H1 (cell line): ENCODE data around the gene FAM240A. TPM values are rescaled to one million over a fixed set of nuclear protein-coding genes. Genes with fewer than 3 reads are reported as not detected.

Experiments used
- CTCF ChIA-PET: fragments of 300-600 bp; sonication (Branson Sonifier 250); formaldehyde crosslinking; loops from one replicate; lab custom pipeline; 2021; ENCODE audit not compliant: partially characterized antibody; lab: Charles Lee
- POLR2A ChIA-PET: fragments of 300-600 bp; sonication (Branson Sonifier 250); formaldehyde crosslinking; loops from one replicate; lab custom pipeline; 2021; ENCODE audit warnings: inconsistent platforms; ENCODE audit not compliant: partially characterized antibody; lab: Charles Lee
- DNase-seq, 2 experiments: peaks; one replicate each; pipeline versions ENCODE4 v3.0.0 to v3.0.0-alpha.2; 2010 to 2022; ENCODE audit warnings: low spot score in 2 of 2, low read depth in 1 of 2, mixed read lengths in 1 of 2
- FAIRE-seq: peaks from 2 replicates; lab custom pipeline; 2011; peaks lifted over from hg19 to GRCh38; lab: Jason Lieb, UNC
- H2AFZ ChIP-seq: 2 replicates; pipeline ENCODE4 v1.8.1; 2012; ENCODE audit warnings: low read length, inconsistent platforms
- H2AK5ac ChIP-seq: 2 replicates; pipeline ENCODE4 v1.6.1; 2013; ENCODE audit warnings: low read depth, low read length
- H2BK120ac ChIP-seq: replicated peaks from 2 replicates; pipeline ENCODE3; 2013; ENCODE audit warnings: low read depth, low read length, inconsistent platforms
- H2BK12ac ChIP-seq: 2 replicates; pipeline ENCODE4 v1.6.1; 2013; ENCODE audit warnings: low read depth, low read length
- H2BK15ac ChIP-seq: 2 replicates; pipeline ENCODE4 v1.6.1; 2013; ENCODE audit warnings: low read length
- H2BK20ac ChIP-seq: 2 replicates; pipeline ENCODE4 v1.6.1; 2013; ENCODE audit warnings: low read length
- H2BK5ac ChIP-seq: 2 replicates; pipeline ENCODE4 v1.6.1; 2013; ENCODE audit warnings: low read depth, low read length
- H3K14ac ChIP-seq: 2 replicates; pipeline ENCODE4 v1.6.1; 2013; ENCODE audit warnings: inconsistent platforms; ENCODE audit not compliant: insufficient read length
- H3K18ac ChIP-seq: 2 replicates; pipeline ENCODE4 v1.6.1; 2013; ENCODE audit warnings: low read length; ENCODE audit errors: extremely low read depth
- H3K23ac ChIP-seq: 2 replicates; pipeline ENCODE4 v1.6.1; 2013; ENCODE audit warnings: inconsistent platforms; ENCODE audit not compliant: insufficient read length
- H3K23me2 ChIP-seq: 2 replicates; pipeline ENCODE4 v1.6.1; 2013; ENCODE audit warnings: low read depth, low read length
- H3K27ac ChIP-seq: 2 replicates; pipeline ENCODE4 v1.6.1; 2011; ENCODE audit warnings: low read depth, low read length, inconsistent platforms
- H3K27me3 ChIP-seq, 4 experiments: replicated peaks in 1 of 4; 1 replicate in 1 of 4; 2 replicates in 3 of 4; pipeline versions ENCODE4 v1.6.1 to v1.8.1; 2011 to 2013; ENCODE audit warnings: low read length in 3 of 4, mild to moderate bottlenecking in 3 of 4, inconsistent platforms in 2 of 4, mixed read lengths in 2 of 4, moderate library complexity in 1 of 4; ENCODE audit not compliant: control insufficient read depth in 3 of 4, insufficient read depth in 3 of 4; ENCODE audit errors: extremely low read depth in 1 of 4
- H3K36me3 ChIP-seq, 4 experiments: 2 replicates each; pipeline versions ENCODE4 v1.6.1 to v1.8.1; 2011 to 2013; ENCODE audit warnings: mild to moderate bottlenecking in 4 of 4, low read length in 3 of 4, moderate library complexity in 2 of 4, control low read depth in 1 of 4, inconsistent platforms in 1 of 4; ENCODE audit not compliant: insufficient read depth in 4 of 4, control insufficient read depth in 2 of 4
- H3K4ac ChIP-seq: replicated peaks from 2 replicates; pipeline ENCODE3; 2013; ENCODE audit warnings: low read length, low read depth, mixed read lengths, inconsistent platforms; ENCODE audit not compliant: insufficient read length
- H3K4me1 ChIP-seq, 4 experiments: replicated peaks in 1 of 4; 1 replicate in 1 of 4; 2 replicates in 3 of 4; pipeline versions ENCODE4 v1.6.1 to v1.8.1; 2011 to 2013; ENCODE audit warnings: low read length in 3 of 4, inconsistent platforms in 2 of 4, mixed read lengths in 1 of 4; ENCODE audit not compliant: insufficient read depth in 4 of 4, control insufficient read depth in 3 of 4
- H3K4me2 ChIP-seq, 2 experiments: 2 replicates each; pipeline versions ENCODE4 v1.6.1 to v1.8.1; 2011 to 2013; ENCODE audit warnings: low read depth in 2 of 2, low read length in 2 of 2, control low read depth in 1 of 2, inconsistent platforms in 1 of 2, mild to moderate bottlenecking in 1 of 2; ENCODE audit not compliant: insufficient read depth in 1 of 2
- H3K4me3 ChIP-seq, 4 experiments: fragments of 200-600, 300-600 bp in 1 of 4; sonication (generic), shearing (Covaris generic), sonication (Bioruptor Twin) in 1 of 4; 2 replicates each; pipeline versions ENCODE4 v1.5.1 to v1.8.1; 2011 to 2016; ENCODE audit warnings: low read length in 4 of 4, low read depth in 3 of 4, control low read depth in 2 of 4, inconsistent platforms in 2 of 4, mild to moderate bottlenecking in 2 of 4, mixed read lengths in 1 of 4, moderate library complexity in 1 of 4; ENCODE audit not compliant: insufficient read depth in 2 of 4; ENCODE audit errors: extremely low read depth in 1 of 4
- H3K56ac ChIP-seq: replicated peaks from 2 replicates; pipeline ENCODE3; 2013; ENCODE audit warnings: low read depth, mild to moderate bottlenecking, mixed read lengths, low read length, inconsistent platforms; ENCODE audit not compliant: insufficient read length
- H3K79me1 ChIP-seq: 2 replicates; pipeline ENCODE4 v1.6.1; 2013; ENCODE audit warnings: low read depth, low read length, control low read depth
- H3K79me2 ChIP-seq, 2 experiments: 2 replicates each; pipeline versions ENCODE4 v1.6.1 to v1.8.1; 2012 to 2013; ENCODE audit warnings: low read length in 2 of 2, mild to moderate bottlenecking in 2 of 2, inconsistent platforms in 1 of 2; ENCODE audit not compliant: insufficient read depth in 2 of 2, control insufficient read depth in 1 of 2
- H3K9ac ChIP-seq, 4 experiments: replicated peaks in 1 of 4; 1 replicate in 1 of 4; 2 replicates in 3 of 4; pipeline versions ENCODE4 v1.6.1 to v1.8.1; 2011 to 2013; ENCODE audit warnings: low read depth in 3 of 4, low read length in 3 of 4, control low read depth in 2 of 4, mild to moderate bottlenecking in 2 of 4, moderate library complexity in 2 of 4, inconsistent platforms in 1 of 4; ENCODE audit errors: extremely low read depth in 1 of 4
- H3K9me3 ChIP-seq, 2 experiments: 2 replicates each; pipeline versions ENCODE4 v1.6.1 to v1.8.1; 2012 to 2013; ENCODE audit warnings: mild to moderate bottlenecking in 2 of 2, moderate library complexity in 2 of 2, control low read depth in 1 of 2, inconsistent platforms in 1 of 2, low read depth in 1 of 2, low read length in 1 of 2, mixed read lengths in 1 of 2; ENCODE audit not compliant: insufficient read depth in 2 of 2
- H4K20me1 ChIP-seq, 2 experiments: replicated peaks in 1 of 2; 2 replicates each; pipeline versions ENCODE3 to v1.8.1; 2011 to 2013; ENCODE audit warnings: inconsistent platforms in 2 of 2, low read length in 2 of 2, mild to moderate bottlenecking in 1 of 2; ENCODE audit not compliant: insufficient read depth in 2 of 2, control insufficient read depth in 1 of 2
- H4K5ac ChIP-seq: 2 replicates; pipeline ENCODE4 v1.6.1; 2013; ENCODE audit warnings: low read length, low read depth, mixed read lengths, inconsistent platforms; ENCODE audit not compliant: insufficient read length
- H4K8ac ChIP-seq: 2 replicates; pipeline ENCODE4 v1.8.0; 2013; ENCODE audit warnings: mild to moderate bottlenecking, moderate library complexity, low read length, inconsistent platforms; ENCODE audit not compliant: insufficient read depth; ENCODE audit errors: extremely low read depth
- H4K91ac ChIP-seq: replicated peaks from 2 replicates; pipeline ENCODE3; 2013; ENCODE audit warnings: low read length, mixed read lengths, inconsistent platforms; ENCODE audit not compliant: insufficient read length
- ASH2L ChIP-seq: fragments of 200-600, 300-600 bp; sonication (generic); IDR thresholded peaks from one replicate; pipeline ENCODE4 v1.7.1; 2017; ENCODE audit warnings: low read length
- CTCF ChIP-seq, 3 experiments: IDR thresholded peaks; 1 replicate in 2 of 3; 2 replicates in 1 of 3; pipeline versions ENCODE4 v1.5.1 to v1.6.1; 2011; ENCODE audit warnings: low read length in 3 of 3, mild to moderate bottlenecking in 3 of 3, inconsistent platforms in 2 of 3, low read depth in 1 of 3, moderate library complexity in 1 of 3; ENCODE audit not compliant: insufficient read depth in 1 of 3; ENCODE audit errors: control extremely low read depth in 1 of 3
- EP300 ChIP-seq, 2 experiments: IDR thresholded peaks; 1 replicate in 1 of 2; 2 replicates in 1 of 2; pipeline ENCODE4 v1.6.1; 2011 to 2012; ENCODE audit warnings: low read depth in 2 of 2, low read length in 2 of 2, mild to moderate bottlenecking in 2 of 2, borderline replicate concordance in 1 of 2, inconsistent platforms in 1 of 2, moderate library complexity in 1 of 2
- GTF2F1 ChIP-seq: IDR thresholded peaks from 2 replicates; pipeline ENCODE4 v1.6.1; 2012; ENCODE audit warnings: low read depth, low read length, improper control_type of control experiment, borderline replicate concordance
- POLR2A ChIP-seq, 2 experiments: IDR thresholded peaks; 1 replicate in 1 of 2; 2 replicates in 1 of 2; pipeline ENCODE4 v1.6.1; 2011; ENCODE audit warnings: low read depth in 2 of 2, low read length in 2 of 2, mild to moderate bottlenecking in 2 of 2; ENCODE audit errors: control extremely low read depth in 1 of 2
- RFX5 ChIP-seq: IDR thresholded peaks from 2 replicates; pipeline ENCODE4 v1.6.1; 2011; ENCODE audit warnings: low read depth, low read length, improper control_type of control experiment, borderline replicate concordance
- TEAD4 ChIP-seq: IDR thresholded peaks from 2 replicates; pipeline ENCODE4 v1.6.1; 2012; ENCODE audit warnings: low read depth, low read length, inconsistent platforms, mixed read lengths
- WGBS, 2 experiments: shearing (Covaris generic) in 1 of 2; methylation state at CpG; one replicate each; pipeline versions ENCODE4 v1.1.6 to v1.1.7; 2013 to 2015; ENCODE audit warnings: low lambda C conversion rate in 2 of 2, mixed read lengths in 2 of 2, inconsistent platforms in 1 of 2, low coverage in 1 of 2, missing lambda C conversion rate in 1 of 2; ENCODE audit not compliant: insufficient replicate concordance in 2 of 2, insufficient coverage in 1 of 2, insufficient read length in 1 of 2; ENCODE audit errors: extremely low coverage in 1 of 2, missing lambda C conversion rate in 1 of 2; 5-methylcytosine and 5-hydroxymethylcytosine counted together
- polyA plus RNA-seq, 7 experiments: library from polyadenylated mRNA; depleted of rRNA in 3 of 7; stranded (reverse) in 5 of 7; unstranded in 2 of 7; fragments of >200 nt in 5 of 7; fragments of 200-250 nt in 2 of 7; gene quantifications; 1 replicate in 5 of 7; 2 replicates in 1 of 7; 4 replicates in 1 of 7; pipeline versions ENCODE4 v1.2.1 to v1.2.3, GENCODE V29; 2011 to 2013; ENCODE audit warnings: missing spikeins in 2 of 7, mixed read lengths in 2 of 7
- total RNA-seq: library from RNA; stranded (reverse); fragmentation: NEBNext Ultra II Directional; extraction: Animal tissue kit (Norgen Biotek cat#: 25700); gene quantifications from 2 replicates; pipeline ENCODE4 v1.2.1, GENCODE V29; 2021

FAM240A gene
- total and polyA plus RNA-seq, 2 of the 8 experiments (the other 6 are each of a cell fraction or from before 2014, with no cell fraction given), result 0.08 TPM; not detected in 1

- H3K27ac ChIP-seq, result no peak overlapping the region
- DNase-seq, result no peak
- no peak overlapping the region for H3K18ac ChIP-seq
- CTCF ChIA-PET, result interaction anchor here (0.6 to 5.7 kb wide), 16 partner anchors 9 to 333 kb away, joined by 3 to 41 read pairs (median 6); partner anchors contain the start of gene MYL3
- no peak overlapping the region for H3K4me3 ChIP-seq
- no peak overlapping the region for H2BK120ac ChIP-seq
- H3K4me1 ChIP-seq, result peaks cover 20 to 31% (median 24%) of the 10 kb centered on the region in 4 experiments
- no peak overlapping the region for H3K56ac ChIP-seq
- H3K79me1 ChIP-seq, result no peaks in the 10 kb centered on the region
- no peak overlapping the region for H2BK5ac ChIP-seq
- no peak overlapping the region; the same call in 1 of the 2 replicates for H2BK12ac ChIP-seq
- H3K9me3 ChIP-seq, result no peaks in the 10 kb centered on the region
- no peak overlapping the region for H3K4me2 ChIP-seq
- no peaks in the 10 kb centered on the region for H3K36me3 ChIP-seq
- no peak overlapping the region for H4K91ac ChIP-seq
- H3K4ac ChIP-seq, result no peak overlapping the region
- no peak overlapping the region for H3K14ac ChIP-seq
- H4K8ac ChIP-seq, result no peak overlapping the region
- 74% methylated on average over 23 of the region's 23 CpGs; no CpG with 5 or more reads in 1 of the 2 experiments for WGBS, 2 experiments
- H2BK15ac ChIP-seq, result peak overlapping the region; percentile 83; the same call in 1 of the 2 replicates
- H3K9ac ChIP-seq, result no peak overlapping the region
- no peak overlapping the region for H2AK5ac ChIP-seq
- FAIRE-seq, result no peak
- no peak overlapping the region for H2BK20ac ChIP-seq
- no peaks in the 10 kb centered on the region for H3K23me2 ChIP-seq
- POLR2A ChIA-PET, result interaction anchor here (1.2 kb wide), 2 partner anchors 30 to 35 kb away, joined by 3 read pairs; no protein-coding TSS in a partner anchor
- no peaks in the 10 kb centered on the region for H4K20me1 ChIP-seq
- no peaks in the 10 kb centered on the region for H3K79me2 ChIP-seq
- no peak overlapping the region for H2AFZ ChIP-seq
- H3K23ac ChIP-seq, result no peak overlapping the region
- H3K27me3 ChIP-seq, result no peaks in the 10 kb centered on the region; a peak in 1 of 7 replicates
- no peak overlapping the region for H4K5ac ChIP-seq
- no peak for TF ChIP-seq ASH2L
- TF ChIP-seq GTF2F1, result no peak
- no peak for TF ChIP-seq POLR2A (IDR thresholded peaks at IDR 0.05; ENCODE audit: control extremely low read depth in 1 of 2, low read depth in 2 of 2, low read length in 2 of 2)
- no peak for TF ChIP-seq CTCF (IDR thresholded peaks at IDR 0.05; ENCODE audit: control extremely low read depth in 1 of 3, insufficient read depth in 1 of 3, low read depth in 1 of 3, low read length in 3 of 3)
- no peak for TF ChIP-seq TEAD4
- no peak for TF ChIP-seq EP300 (IDR thresholded peaks at IDR 0.05; ENCODE audit: borderline replicate concordance in 1 of 2, low read depth in 2 of 2, low read length in 2 of 2)
- no peak for TF ChIP-seq RFX5
These were observed 52.8 kb downstream of the FAM240A start for GRCh38 chr3:46664971-46665762.
